ENCODE measurements around the gene TYRP1.

- no peak for TF ChIP-seq GATA3 (IDR thresholded peaks at IDR 0.05; ENCODE audit: low read depth, low read length)
- TF ChIP-seq GATA2 (IDR thresholded peaks at IDR 0.05; ENCODE audit: low read depth, low read length) = no peak
These were observed 42.1 kb upstream of the TYRP1 start for GRCh38 chr9:12651125-12651524.

All from SH-SY5Y (cell line).